ENCODE data around the gene ADH5.
"Not testable (repeated sequence)": the region's sequence is repeated elsewhere in the genome, so short reads cannot be mapped to it uniquely, and the experiment has no call there.

Gene ADH5

GRCh38 chr4:99076292-99076976 is 12.2 kb downstream of the ADH5 start:
- no peak overlapping the region for H3K4me3 ChIP-seq (ENCODE audit: low read depth, low read length)
- DNase-seq (ENCODE audit: low read depth, low spot score): no peak
- in situ Hi-C loops (cut with HindIII; ENCODE audit: low sequenced_read_pairs): no loop called here
- no peak for TF ChIP-seq CTCF (IDR thresholded peaks at IDR 0.05; ENCODE audit: low read depth, low read length)

GRCh38 chr4:99074816-99075215 is 13.8 kb downstream of the ADH5 start:
- no peak for DNase-seq (ENCODE audit: low read depth, low spot score)
- no peak for TF ChIP-seq CTCF (IDR thresholded peaks at IDR 0.05; ENCODE audit: low read depth, low read length)
- H3K4me3 ChIP-seq (ENCODE audit: low read depth, low read length): no peak overlapping the region
- in situ Hi-C loops (cut with HindIII; ENCODE audit: low sequenced_read_pairs): no loop called here

GRCh38 chr4:99071159-99071558 is 17.4 kb downstream of the ADH5 start:
- no peak for TF ChIP-seq CTCF (IDR thresholded peaks at IDR 0.05; ENCODE audit: low read depth, low read length)
- DNase-seq (ENCODE audit: low read depth, low spot score): no peak
- in situ Hi-C loops (cut with HindIII; ENCODE audit: low sequenced_read_pairs): no loop called here

GRCh38 chr4:99067617-99068016 is 21.0 kb downstream of the ADH5 start:
- DNase-seq (ENCODE audit: low read depth, low spot score): no peak

More at GRCh38 chr4:99071159-99071558, 17.4 kb downstream of the ADH5 start:
- no peak overlapping the region for H3K4me3 ChIP-seq (ENCODE audit: low read depth, low read length)

GRCh38 chr4:99065521-99065920 is 23.1 kb downstream of the ADH5 start:
- in situ Hi-C loops (cut with HindIII; ENCODE audit: low sequenced_read_pairs); DNase-seq (ENCODE audit: low read depth, low spot score); H3K4me3 ChIP-seq (ENCODE audit: low read depth, low read length): not testable (repeated sequence)

More at GRCh38 chr4:99067617-99068016, 21.0 kb downstream of the ADH5 start:
- in situ Hi-C loops (cut with HindIII; ENCODE audit: low sequenced_read_pairs): no loop called here
- H3K4me3 ChIP-seq (ENCODE audit: low read depth, low read length): no peak overlapping the region
- TF ChIP-seq CTCF (IDR thresholded peaks at IDR 0.05; ENCODE audit: low read depth, low read length): no peak

GRCh38 chr4:99062120-99062519 is 26.5 kb downstream of the ADH5 start:
- TF ChIP-seq CTCF (IDR thresholded peaks at IDR 0.05; ENCODE audit: low read depth, low read length): no peak
- no peak overlapping the region for H3K4me3 ChIP-seq (ENCODE audit: low read depth, low read length)
- in situ Hi-C loops (cut with HindIII; ENCODE audit: low sequenced_read_pairs): no loop called here
- no peak for DNase-seq (ENCODE audit: low read depth, low spot score)

- H3K4me3 ChIP-seq (ENCODE audit: low read depth, low read length): no peak overlapping the region
- in situ Hi-C loops (cut with HindIII; ENCODE audit: low sequenced_read_pairs): no loop called here
- no peak for DNase-seq (ENCODE audit: low read depth, low spot score)
- no peak for TF ChIP-seq CTCF (IDR thresholded peaks at IDR 0.05; ENCODE audit: low read depth, low read length)
Measured at GRCh38 chr4:99061048-99061700, 27.4 kb downstream of the ADH5 start.
